Activated CD4-positive, alpha-beta T cell treated with anti-CD3 and anti-CD28 coated beads, Interleukin-2, amount 50 U/mL, for 4 hours (primary cell): ENCODE measurements around the gene SLC25A10.
A peak's percentile ranks its signal among the peaks of the same experiment; 100 is the strongest.

ENCODE experiments used
- DNase-seq, 2 experiments: peaks; one replicate each; pipeline ENCODE4 v3.0.0-alpha.2; 2020

SLC25A10 gene

GRCh38 chr17:81711814-81712467, at the start of gene SLC25A10:
SLC25A10 (plus strand) TSS chr17:81712284; CDS start chr17:81712427, 143 bp downstream.
- peak; percentile 71 to 73 for DNase-seq

- DNase-seq: no peak
Measured at GRCh38 chr17:81664051-81664470, 48.0 kb upstream of the SLC25A10 start.

GRCh38 chr17:81665205-81666091, 46.6 kb upstream of the SLC25A10 start:
- DNase-seq: peak; percentile 64 to 67

- DNase-seq: peak in 1 of 2 experiments; percentile 9
Measured at GRCh38 chr17:81666092-81666341, 46.1 kb upstream of the SLC25A10 start.

GRCh38 chr17:81666342-81667191, 45.5 kb upstream of the SLC25A10 start, which contains the start of the genes CCDC137 and OXLD1:
CCDC137 (plus strand) TSS chr17:81666737; CDS start chr17:81666767, 30 bp downstream.
OXLD1 (minus strand) TSS chr17:81666605; CDS start chr17:81666577, 28 bp downstream.
- peak; percentile 85 to 87 for DNase-seq

- DNase-seq: no peak
Measured at GRCh38 chr17:81667754-81668153, 44.3 kb upstream of the SLC25A10 start.

GRCh38 chr17:81672504-81672903, 39.6 kb upstream of the SLC25A10 start:
- DNase-seq: no peak

GRCh38 chr17:81672954-81673353, 39.1 kb upstream of the SLC25A10 start:
- DNase-seq: no peak

GRCh38 chr17:81673561-81674258, 38.4 kb upstream of the SLC25A10 start:
- no peak for DNase-seq

- peak; percentile 13 to 21 for DNase-seq
Measured at GRCh38 chr17:81675515-81676221, 36.4 kb upstream of the SLC25A10 start.

GRCh38 chr17:81676906-81677305, 35.2 kb upstream of the SLC25A10 start:
- DNase-seq: no peak

GRCh38 chr17:81680150-81680549, 31.9 kb upstream of the SLC25A10 start:
- no peak for DNase-seq

GRCh38 chr17:81681672-81682071, 30.4 kb upstream of the SLC25A10 start:
- DNase-seq: no peak

GRCh38 chr17:81682565-81683207, 29.4 kb upstream of the SLC25A10 start:
- DNase-seq: no peak

- no peak for DNase-seq
Measured at GRCh38 chr17:81683208-81683583, 28.9 kb upstream of the SLC25A10 start.

- DNase-seq: peak; percentile 95 to 96
Measured at GRCh38 chr17:81683584-81684441, 28.3 kb upstream of the SLC25A10 start, which contains the start of the genes ARL16 and HGS. ARL16 (minus strand) TSS chr17:81683797; CDS start chr17:81683753, 44 bp downstream. HGS (plus strand) TSS chr17:81684011; CDS start chr17:81684067, 56 bp downstream.

GRCh38 chr17:81684442-81684911, 27.6 kb upstream of the SLC25A10 start:
- DNase-seq: no peak

GRCh38 chr17:81685108-81685507, 27.0 kb upstream of the SLC25A10 start:
- peak; percentile 51 to 52 for DNase-seq

- no peak for DNase-seq
Measured at GRCh38 chr17:81686614-81687013, 25.5 kb upstream of the SLC25A10 start.
